Stimulated activated CD8-positive, alpha-beta memory T cell treated with anti-CD3 and anti-CD28 coated beads, Interleukin-12 subunit alpha, Interleukin-12 subunit beta, amount 100 ng/mL, for 24 hours (primary cell): Measurements from ENCODE around the gene GNAQ.
"Not testable (repeated sequence)": the region's sequence is repeated elsewhere in the genome, so short reads cannot be mapped to it uniquely, and the experiment has no call there.

Experiments used
- DNase-seq: peaks from one replicate; pipeline ENCODE4 v3.0.0-alpha.2; 2020; ENCODE audit errors: extremely low read depth

The GNAQ gene

DNA sequence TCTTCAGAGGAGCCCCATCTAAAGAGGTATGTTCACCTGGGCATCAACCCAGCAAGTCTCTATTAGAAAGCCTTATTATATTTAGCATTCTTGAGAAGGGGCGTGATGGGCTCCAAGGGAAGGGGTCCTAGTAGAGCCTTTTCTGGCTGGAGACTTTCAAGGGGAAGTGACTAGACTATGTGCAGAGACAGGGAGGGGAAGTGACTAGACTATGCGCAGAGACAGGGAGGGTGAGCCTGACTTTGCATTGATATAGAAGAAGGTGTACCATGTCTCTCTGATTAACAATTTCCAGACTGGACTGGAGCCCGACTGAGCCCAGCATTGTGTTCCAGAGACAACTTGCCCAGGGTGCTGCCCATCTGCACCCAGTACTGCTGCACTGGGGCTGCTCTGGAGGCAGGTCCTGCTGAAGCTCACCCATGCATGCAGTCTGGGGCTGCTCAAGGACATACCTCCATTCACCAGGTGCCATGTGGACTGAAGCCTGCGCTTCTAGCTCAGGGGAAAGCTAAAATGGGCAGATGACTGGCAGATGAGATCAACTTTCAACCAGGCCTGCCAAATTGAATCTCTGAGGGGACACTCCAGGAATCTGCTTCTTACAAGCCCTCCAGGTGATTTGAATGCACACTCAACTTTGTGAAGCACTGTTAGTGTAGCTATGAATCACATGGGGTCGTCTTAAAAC is 300.5 kb downstream of the GNAQ start:
- no peak for DNase-seq

DNA sequence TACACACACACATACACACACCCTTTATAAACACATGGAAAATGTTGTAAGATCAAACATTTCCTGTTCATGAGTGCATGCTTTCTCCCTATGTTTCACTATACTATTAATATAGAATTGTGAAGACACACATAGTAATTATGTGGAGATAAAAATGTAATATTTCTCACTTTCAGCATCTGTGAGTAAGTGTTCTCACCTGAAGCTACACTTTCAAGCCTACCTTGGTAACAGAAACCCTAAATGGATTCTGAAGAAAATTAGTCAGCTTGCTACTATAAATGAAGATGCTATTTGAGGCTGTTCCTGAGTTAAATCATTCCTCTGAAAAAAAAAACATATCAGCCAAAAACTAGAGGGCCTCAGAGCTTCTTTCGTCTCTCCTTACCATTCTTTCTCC is 302.4 kb downstream of the GNAQ start:
- no peak for DNase-seq

DNA sequence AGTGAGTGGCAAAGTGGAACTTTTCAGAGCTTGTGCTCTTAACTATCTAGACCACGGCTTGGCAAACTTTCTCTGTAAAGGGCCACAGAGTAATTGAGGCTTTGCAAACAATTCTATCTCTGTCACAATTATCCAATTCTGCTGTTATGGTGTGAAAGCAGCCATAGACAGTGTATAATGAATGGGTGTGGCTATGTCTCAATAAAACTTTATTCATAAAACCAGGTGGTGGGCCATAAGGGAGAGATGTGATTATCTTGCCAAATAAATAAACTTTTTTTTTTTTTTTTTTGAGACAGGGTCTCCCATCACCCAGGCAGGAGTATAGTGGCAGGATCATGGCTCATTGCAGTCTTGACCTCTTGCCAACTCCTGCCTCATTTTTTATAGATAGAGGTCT is 304.8 kb downstream of the GNAQ start:
- DNase-seq, result no peak

DNA sequence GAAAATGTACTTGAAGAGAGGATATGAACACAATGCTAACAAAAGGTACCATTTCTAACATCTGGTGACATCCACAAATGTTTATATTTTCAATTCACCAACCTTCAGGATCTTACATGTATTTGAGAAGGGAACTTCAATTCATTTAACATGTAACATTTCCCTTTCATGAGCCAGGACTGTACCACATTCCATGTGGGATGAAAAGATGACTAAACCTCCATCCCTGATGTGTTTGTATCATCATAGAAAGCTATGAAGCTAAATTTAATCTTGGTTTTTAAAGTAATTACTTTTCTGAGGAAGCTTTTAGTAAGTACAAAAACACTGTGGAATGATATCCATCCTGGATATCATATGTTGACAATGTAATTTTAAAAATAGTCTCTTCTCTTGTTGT is 305.3 kb downstream of the GNAQ start:
- no peak for DNase-seq

DNA sequence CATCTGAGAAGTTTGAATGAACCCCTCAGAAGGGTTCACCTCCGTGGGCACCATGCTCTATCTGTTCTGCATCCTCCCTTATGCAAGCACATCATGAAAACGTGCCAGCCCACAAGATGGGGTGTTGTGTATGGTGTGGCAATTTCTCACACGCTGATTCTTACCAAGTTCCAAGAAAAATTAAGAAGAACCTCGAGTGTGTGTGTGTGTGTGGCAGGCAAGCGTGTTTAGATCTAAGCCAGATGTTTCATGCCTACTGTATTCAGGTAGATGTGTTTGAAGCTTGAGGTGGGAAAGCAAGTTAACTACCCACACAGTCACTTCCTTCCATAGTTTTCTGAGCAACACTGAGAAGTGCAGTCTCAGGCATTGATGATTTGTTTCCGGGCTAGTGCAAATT is 305.8 kb downstream of the GNAQ start:
- DNase-seq, result no peak

DNA sequence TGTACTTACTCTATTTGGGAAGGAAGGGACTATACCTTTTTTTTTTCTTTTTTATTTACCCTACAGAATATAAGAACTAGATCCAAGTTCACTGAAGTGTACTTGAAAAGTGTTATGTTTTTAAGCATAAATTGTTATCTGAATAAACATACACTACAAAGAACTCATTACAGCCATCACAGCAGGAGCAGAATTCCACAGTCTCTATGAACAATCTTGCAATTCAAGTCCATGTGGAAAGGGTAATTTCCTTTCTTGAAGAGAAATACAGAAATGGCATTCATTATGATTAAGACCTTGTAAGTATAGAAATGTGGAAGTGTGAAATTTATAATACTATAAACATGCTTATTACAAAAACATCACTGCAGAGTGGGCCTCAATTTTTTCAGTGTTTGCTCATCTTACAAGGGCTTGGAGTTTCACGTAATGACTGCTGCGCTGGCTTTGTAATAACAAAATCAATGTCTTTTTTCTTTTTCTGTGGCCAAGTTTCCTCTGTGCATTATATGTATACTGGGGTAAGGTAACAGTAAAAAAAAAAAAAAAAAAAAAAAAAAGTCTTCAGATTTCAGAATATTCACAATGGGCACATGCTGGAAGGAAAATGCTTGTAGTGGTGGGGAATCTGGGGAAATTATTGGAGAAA is 306.4 kb downstream of the GNAQ start:
- no peak for DNase-seq

DNA sequence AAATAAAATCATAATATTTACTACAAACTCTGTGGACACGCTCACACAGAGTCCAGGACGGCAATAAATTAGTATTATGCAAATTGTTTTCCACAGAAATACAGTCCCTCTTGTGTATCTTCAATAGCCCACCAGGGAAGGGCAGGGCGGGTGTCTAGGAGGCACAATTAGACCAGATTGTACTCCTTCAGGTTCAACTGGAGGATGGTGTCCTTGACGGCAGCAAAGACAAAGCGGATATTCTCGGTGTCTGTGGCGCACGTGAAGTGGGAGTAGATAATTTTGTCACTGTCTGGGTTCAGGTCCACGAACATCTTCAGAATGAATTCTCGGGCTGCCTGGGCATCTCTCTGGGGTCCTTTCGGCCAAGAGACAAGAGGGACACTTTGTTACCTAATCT is 310.5 kb downstream of the GNAQ start:
- DNase-seq, result not testable (repeated sequence)

DNA sequence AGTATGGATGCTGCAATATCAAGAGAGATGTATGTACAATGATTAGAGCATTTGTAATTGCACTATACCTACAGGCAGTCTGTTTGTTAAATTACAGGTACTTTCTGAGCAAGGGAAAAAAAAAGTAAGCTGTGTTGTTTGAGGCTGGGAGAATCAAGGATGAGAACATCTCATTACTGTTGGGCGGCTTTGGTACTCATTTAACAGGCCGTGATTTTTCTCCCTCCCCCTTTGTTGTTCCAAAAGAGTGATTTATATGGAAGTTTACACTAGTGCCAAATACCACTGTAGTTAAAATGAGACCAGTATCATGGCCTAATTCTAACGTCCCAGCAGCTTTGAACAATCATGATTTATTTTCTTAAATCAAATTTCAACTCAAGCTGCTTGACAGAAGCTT is 312.3 kb downstream of the GNAQ start:
- no peak for DNase-seq

DNA sequence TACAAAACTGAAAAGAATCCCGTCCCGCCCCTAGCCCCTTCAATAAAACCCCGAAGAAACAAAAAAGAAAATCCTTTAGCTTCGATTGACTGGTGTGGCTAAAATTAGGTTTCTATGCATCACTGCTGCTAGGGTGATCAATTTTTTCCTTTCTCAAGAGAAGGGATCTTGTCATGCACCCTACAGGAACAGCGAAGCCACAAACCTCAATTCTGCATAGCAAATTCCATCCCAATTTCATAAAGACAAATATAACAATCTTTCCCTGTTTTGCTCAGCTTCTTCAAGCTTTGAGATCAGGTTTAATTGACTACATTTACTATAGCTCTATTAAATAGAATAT is 313.3 kb downstream of the GNAQ start:
- not testable (repeated sequence) for DNase-seq

DNA sequence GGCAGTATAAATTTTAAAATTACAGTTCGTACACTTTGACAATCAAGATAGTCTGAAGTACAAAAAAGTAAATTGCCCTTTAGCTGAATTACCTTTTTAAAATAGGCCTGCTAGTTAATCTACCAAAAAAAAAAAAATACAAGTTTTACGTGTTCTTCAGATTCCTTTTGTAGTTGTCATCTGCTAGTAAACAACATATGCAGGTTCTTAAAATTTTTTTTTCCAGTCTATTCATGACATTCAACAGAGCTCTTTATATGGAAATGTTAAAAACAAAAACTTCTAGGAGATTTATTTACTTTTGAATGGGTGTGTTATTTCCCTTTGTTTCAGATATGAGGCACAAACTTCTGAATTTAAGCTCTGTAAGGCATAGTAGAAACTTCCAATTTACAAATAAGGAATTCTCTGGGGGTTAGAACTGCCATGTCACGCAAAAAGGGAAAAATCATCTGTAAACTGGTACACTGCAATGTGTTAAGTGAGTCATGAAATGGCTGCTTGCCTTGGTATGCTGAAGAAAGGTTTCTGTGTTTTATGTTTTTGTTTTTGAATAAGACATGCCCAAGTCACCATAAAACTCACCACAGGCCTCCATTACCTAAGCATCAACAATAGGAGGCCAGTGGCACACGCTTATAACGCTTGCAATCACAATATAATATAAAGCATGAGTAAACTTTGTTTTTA is 313.9 kb downstream of the GNAQ start:
- not testable (repeated sequence) for DNase-seq

DNA sequence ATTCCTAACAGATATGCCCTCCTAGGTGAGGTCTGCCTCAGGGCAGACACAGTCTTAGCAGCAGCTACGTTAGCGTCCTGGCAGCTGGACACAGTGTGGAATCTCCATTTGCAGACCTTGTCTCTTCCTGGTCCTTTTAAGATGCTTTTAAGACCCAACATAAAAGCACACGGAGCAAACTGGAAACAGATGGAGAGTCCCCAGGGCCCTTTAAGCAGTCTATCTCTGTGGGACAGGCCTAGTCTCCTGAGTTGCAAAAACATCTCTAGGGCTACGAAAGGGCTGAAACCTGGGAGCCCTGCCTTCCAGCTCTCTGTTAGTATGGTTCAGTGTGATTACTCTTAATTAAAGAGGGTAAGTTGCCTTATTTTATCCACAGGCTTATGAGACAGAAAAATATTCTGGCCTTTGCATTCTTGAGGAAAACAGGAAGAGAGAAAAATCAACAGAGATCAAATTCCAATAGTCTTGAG is 317.5 kb downstream of the GNAQ start:
- no peak for DNase-seq

DNA sequence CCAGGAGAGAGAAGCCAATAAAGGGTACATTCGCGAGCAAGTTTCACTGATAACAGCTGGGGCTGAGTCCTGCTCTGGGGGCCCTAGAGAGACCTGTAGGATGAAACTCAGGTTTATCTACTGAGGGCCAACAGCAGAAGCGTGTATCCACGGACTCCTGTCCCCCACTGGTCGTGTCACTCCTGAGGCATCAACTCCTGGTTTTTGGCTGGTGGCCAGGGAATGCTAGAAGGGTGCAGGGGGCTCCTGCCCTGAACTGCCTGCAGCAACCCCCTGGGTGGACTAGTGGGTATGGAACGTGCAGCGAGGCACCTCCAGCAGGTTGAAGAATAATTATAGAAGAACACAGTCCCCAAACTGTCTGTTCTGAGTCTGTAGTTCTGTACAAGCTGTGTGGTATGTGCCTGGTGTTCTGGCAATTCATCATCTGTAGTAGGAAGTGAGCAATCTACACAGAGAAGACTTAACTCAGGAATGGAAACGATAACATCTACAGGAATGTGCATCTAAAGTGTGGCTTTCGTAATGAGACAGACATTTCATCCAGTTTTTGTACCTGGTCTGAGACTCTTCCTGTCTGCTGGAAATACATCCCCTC is 319.0 kb downstream of the GNAQ start:
- DNase-seq, result no peak

DNA sequence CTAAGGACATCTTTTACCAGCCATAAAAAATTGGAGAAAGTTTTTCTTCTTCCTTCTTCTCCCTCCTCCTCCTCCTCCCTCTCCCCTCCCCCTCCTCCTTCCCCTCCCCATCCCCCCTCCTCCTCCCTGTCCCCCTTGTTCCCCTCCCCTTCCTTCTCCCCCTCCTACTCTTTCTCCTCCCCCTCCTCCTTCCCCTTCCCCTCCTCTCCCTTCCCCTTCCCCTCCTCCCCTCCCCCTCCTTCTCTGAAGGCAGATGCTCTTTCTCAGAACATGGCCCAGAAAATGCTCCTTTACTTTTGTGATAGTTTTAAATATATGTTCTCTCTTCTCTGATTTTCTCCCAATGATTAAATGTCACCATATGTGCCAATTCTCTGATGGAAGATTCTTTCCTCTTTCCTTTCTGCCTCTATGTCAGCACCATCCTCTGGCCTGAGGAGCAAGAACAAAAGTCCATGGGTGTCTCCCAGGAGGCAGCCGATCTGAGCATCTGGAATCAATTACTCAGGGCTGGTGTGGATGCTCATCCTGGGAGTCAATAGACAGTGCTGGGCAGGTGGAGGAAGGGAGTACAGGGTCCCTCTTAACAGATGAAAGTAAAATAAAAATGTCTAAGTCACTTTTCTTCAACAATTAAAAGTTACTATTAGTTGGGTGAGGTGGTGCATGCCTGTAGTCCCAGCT is 320.5 kb downstream of the GNAQ start:
- DNase-seq, result no peak

DNA sequence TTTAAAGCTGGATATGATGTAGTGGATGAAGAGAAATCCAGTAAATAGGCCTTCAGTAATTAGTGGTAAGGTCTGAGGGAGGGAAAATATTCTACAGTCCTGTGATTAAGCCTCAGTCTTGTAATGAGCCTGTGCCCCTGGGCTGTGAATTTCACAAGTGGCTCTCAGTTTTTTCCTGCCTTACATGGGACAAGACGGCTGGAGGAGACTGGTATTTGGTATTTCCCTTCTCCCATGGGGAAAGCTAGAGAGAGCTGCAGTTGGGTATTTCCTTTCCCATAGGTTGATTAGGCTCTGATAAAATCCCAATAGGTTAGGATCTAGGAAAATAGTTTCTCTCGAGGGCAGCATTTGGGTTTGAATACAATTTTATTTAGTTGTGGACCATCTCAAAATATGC is 321.3 kb downstream of the GNAQ start:
- no peak for DNase-seq

DNA sequence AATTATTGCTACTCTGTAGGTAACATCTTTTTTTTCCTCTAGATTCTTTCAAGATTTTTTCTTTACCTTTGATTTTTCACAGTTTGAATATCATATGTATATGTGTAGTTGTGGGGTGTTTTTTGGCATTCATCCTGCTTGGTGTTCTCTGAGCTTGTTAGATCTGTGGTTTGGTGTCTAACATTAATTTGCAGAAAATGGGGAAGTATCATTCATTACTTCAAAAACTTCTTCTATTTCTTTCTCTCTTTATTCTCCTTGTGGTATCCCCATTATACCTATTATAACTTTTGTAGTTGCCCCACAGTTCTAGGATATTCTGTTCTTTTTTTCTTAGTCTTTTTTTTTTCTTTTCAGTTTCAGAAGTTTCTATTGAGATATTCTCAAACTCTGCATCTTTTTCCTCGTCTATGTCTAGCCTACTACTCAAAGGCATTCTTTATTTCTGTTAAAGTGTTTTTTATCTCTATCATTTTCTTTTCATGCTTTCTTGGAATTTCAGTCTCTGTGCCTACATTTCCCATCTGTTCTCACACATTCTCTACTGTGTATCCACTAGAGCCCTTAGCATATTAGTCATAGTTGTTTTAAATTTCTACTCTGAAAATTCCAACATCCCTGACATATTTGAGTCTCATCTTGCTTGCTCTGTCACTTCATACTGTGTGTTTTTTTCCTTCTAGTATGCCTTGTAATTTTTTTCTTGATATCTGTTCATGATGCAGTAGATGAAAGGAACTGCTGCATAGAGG is 323.4 kb downstream of the GNAQ start:
- no peak for DNase-seq

DNA sequence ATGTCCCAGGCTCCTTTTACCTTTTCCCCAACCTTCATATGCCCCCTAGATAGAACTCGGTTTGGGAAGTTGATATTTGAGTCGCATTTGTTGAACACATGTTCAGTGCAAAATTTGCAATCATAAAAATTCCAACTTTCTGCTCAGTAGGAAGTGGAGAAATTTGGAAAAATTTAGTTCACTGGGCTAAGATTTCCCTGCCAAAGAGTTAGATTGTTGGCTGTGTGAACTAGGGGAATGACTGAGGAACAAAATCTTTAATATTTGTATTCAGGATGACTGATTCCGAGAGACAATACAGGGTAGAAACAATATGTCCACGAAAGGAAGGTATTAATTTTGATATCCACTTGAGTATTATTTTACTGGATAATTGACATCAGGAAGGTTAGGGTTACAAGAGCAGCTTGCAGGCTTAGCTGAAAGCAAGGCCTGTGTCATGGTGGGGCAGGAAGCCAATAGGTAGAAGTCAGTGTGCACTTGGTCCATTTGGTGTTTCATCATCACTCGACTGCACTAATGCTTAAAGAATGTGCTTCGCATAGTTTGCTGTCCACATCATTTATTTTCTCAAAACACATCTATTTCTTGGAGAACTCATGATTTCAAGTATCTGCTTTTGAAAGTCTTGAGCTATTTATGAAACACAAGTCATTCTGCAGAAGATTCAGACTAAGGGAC is 324.1 kb downstream of the GNAQ start:
- DNase-seq, result no peak

DNA sequence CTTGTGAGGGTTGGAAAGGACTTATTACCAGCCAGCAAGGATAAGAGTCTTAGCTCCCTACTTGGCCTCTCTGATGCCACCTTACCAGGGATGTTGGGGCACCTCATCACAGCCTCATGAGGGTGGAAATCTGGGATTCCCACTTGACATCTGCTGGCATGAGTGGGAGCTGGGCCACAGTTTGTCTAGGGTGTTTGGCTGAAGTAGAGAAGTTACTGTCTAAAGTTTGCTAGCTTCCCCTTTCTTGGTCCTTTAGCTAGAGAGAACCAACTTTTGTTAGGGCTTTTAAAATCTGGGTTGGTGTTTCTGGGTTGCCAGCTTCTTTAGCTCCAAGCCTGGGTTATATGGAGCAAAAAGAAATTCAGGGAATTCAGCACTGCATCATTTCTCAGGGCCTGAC is 326.0 kb downstream of the GNAQ start:
- no peak for DNase-seq

DNA sequence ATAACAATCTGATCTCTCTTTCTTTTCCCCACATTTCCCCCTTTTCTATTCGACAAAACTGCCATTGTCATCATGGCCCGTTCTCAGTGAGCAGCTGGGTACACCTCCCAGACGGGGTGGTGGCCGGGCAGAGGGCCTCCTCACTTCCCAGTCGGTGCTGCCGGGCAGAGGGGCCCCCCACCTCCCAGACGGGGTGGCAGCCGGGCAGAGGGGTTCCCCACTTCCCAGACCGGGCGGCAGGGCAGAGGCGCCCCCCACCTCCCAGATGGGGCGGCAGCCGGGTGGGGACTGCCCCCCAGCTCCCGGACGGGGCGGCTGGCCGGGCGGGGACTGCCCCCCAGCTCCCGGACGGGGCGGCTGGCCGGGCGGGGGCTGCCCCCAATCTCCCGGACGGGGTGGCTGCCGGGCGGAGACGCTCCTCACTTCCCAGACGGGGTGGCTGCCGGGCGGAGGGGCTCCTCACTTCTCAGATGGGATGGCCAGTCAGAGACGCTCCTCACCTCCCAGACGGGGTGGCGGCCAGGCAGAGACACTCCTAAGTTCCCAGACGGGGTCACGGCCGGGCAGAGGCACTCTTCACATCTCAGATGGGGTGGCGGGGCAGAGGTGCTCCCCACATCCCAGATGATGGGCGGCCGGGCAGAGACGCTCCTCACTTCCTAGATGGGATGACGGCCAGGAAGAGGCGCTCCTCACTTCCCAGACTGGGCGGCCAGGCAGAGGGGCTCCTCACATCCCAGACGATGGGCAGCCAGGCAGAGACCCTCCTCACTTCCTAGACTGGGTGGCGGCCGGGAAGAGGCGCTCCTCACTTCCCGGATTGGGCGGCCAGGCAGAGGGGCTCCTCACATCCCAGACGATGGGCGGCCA is 328.9 kb downstream of the GNAQ start:
- DNase-seq, result not testable (repeated sequence)

DNA sequence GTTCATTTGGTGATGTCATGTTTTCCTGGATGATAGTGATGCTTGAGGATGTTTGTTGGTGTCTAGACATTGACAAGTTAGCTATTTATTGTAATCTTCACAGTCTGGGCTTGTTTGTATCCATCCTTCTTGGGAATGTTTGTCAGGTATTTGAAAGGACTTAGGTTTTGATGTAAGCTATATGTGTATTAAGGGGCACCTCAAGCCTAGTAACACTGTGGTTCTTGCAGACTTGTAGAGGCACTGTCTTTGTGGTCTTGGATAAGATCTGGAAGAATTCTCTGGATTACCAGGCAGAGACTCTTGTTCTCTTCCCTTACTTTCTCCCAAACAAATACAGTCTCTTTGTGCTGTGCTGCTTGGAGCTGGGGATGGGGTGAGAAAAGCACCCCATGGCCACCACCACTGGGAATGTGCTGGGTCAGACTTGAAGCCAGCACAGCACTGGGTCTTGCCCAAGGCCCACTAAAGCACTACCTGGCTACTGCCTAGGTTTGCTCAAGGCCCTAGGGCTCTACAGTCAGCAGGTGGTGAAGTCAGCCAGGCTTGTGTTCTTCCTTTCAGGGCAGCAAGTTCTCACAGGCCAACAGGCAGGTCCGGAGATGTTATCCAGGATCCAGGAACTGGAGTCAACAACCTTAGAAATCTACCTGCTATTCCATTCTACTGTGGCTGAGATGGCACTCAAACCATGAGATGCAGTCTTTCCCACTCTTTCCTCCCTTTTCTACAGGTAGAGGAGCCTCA is 334.2 kb downstream of the GNAQ start:
- no peak for DNase-seq
